OCI-LY7 (cell line): ENCODE data around the gene CELF4. TPM values are rescaled to one million over a fixed set of nuclear protein-coding genes. Genes with fewer than 3 reads are reported as not detected.

Experiments used
- BruUV-seq: library from RNA; stranded (reverse); fragments of 400-500 nt; replicated peaks from 2 replicates; lab custom pipeline; 2021; lab: Mats Ljungman, UMichigan
- CTCF ChIA-PET: fragments of 300-600 bp; sonication (Branson Sonifier 250); formaldehyde crosslinking; loops from one replicate; lab custom pipeline; 2022; ENCODE audit warnings: antibody characterized with exemption; ENCODE audit not compliant: unreplicated experiment; lab: Charles Lee
- POLR2A ChIA-PET: fragments of 300-600 bp; sonication (Branson Sonifier 250); formaldehyde crosslinking; loops from one replicate; lab custom pipeline; 2022; ENCODE audit warnings: antibody characterized with exemption; lab: Charles Lee
- DNase-seq: peaks from one replicate; pipeline ENCODE4 v3.0.0-alpha.2; 2015; ENCODE audit warnings: low spot score
- H2AFZ ChIP-seq: fragments of 200-600 bp; sonication (generic), shearing (Covaris generic); 2 replicates; pipeline ENCODE4 v1.6.1; 2014; ENCODE audit warnings: mild to moderate bottlenecking, antibody characterized with exemption, low read length, moderate library complexity
- H3K27ac ChIP-seq: fragments of 200-600 bp; sonication (generic); 2 replicates; pipeline ENCODE4 v1.5.1; 2014; ENCODE audit warnings: mixed run types, low read depth, mild to moderate bottlenecking, moderate library complexity, low read length, inconsistent platforms; ENCODE audit not compliant: poor library complexity, severe bottlenecking
- H3K36me3 ChIP-seq: fragments of 200-600 bp; sonication (generic); 2 replicates; pipeline ENCODE4 v1.6.1; 2014; ENCODE audit warnings: mild to moderate bottlenecking, antibody characterized with exemption, low read length, moderate library complexity, mixed read lengths; ENCODE audit not compliant: insufficient read depth
- H3K4me1 ChIP-seq: fragments of 200-600 bp; sonication (generic); 2 replicates; pipeline ENCODE4 v1.5.1; 2014; ENCODE audit warnings: mild to moderate bottlenecking, low read length; ENCODE audit not compliant: insufficient read depth, poor library complexity, severe bottlenecking
- H3K4me2 ChIP-seq: fragments of 200-600 bp; sonication (generic); 2 replicates; pipeline ENCODE4 v1.6.1; 2014; ENCODE audit warnings: mild to moderate bottlenecking, low read length
- H3K4me3 ChIP-seq: fragments of 200-600 bp; sonication (generic); 2 replicates; pipeline ENCODE4 v1.5.1; 2014; ENCODE audit warnings: mild to moderate bottlenecking, low read depth, low read length; ENCODE audit not compliant: poor library complexity, severe bottlenecking
- H3K79me2 ChIP-seq: fragments of 200-600 bp; sonication (generic); 2 replicates; pipeline ENCODE4 v1.6.1; 2016; ENCODE audit warnings: low read depth, mild to moderate bottlenecking, low read length, moderate library complexity, mixed read lengths; ENCODE audit not compliant: insufficient read depth
- H3K9me2 ChIP-seq: fragments of 200-600 bp; sonication (generic); 2 replicates; pipeline ENCODE4 v1.6.1; 2016; ENCODE audit warnings: mild to moderate bottlenecking, low read length, mixed read lengths; ENCODE audit not compliant: insufficient read depth
- H3K9me3 ChIP-seq: fragments of 200-600 bp; sonication (generic); 2 replicates; pipeline ENCODE4 v1.6.1; 2014; ENCODE audit warnings: mild to moderate bottlenecking, mixed run types, low read length, mixed read lengths
- H4K20me1 ChIP-seq: fragments of 200-600 bp; sonication (generic); 2 replicates; pipeline ENCODE4 v1.6.1; 2014; ENCODE audit warnings: mild to moderate bottlenecking, antibody characterized with exemption, low read length, moderate library complexity, mixed read lengths; ENCODE audit not compliant: insufficient read depth
- EZH2phosphoT487 ChIP-seq: fragments of 200-600 bp; sonication (generic); IDR thresholded peaks from 2 replicates; pipeline ENCODE4 v1.6.1; 2018; ENCODE audit warnings: low read depth, borderline replicate concordance, mild to moderate bottlenecking, mixed run types, antibody characterized with exemption, low read length, moderate library complexity, mixed read lengths
- intact Hi-C: fragments of 100-400 bp; cut with micrococcal nuclease; formaldehyde crosslinking; loops from one replicate; pipeline ENCODE4 v1.10.0; 2022; ENCODE audit not compliant: unreplicated experiment
- total RNA-seq, 2 experiments: library from RNA; depleted of rRNA in 1 of 2; stranded (reverse); fragments of >200 nt in 1 of 2; shearing (Covaris generic) in 1 of 2; gene quantifications; 2 replicates each; pipeline ENCODE4 v1.2.3, GENCODE V29; 2014 to 2022
- TF ChIP-seq, protein P1 (sequence below): fragments of 200-600 bp; sonication (generic); conservative IDR thresholded peaks from 2 replicates; pipeline ENCODE4 v1.5.1; 2014; ENCODE audit warnings: mild to moderate bottlenecking, antibody characterized with exemption, low read length, moderate library complexity, mixed read lengths

The CELF4 gene
- total RNA-seq, 2 experiments from 2014 or later, result not detected

DNA sequence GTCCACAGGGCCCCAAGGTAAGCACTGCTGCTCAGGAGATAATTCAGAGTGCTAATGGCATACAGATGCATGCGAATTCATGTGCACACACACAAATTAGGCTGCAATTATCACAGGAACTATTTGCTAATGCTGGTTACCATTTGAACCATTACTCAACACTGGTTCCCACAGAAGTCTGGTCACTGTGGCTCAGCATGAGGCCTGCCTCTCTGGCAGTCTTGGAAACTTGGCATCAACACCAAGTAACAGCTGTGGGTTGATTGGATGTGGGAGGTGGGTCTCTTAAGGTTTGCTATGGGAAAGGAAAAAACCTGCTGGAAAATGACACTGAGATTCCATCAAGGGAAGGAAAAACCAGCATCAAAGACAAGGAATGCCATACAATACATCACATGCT is 105.0 kb downstream of the CELF4 start:
- no peaks in the 10 kb centered on the region for H3K9me2 ChIP-seq
- no peak overlapping the region for H2AFZ ChIP-seq
- no peaks in the 10 kb centered on the region for H4K20me1 ChIP-seq
- POLR2A ChIA-PET, result no interaction called here
- TF ChIP-seq EZH2phosphoT487, result no peak
- TF ChIP-seq, protein P1, sequence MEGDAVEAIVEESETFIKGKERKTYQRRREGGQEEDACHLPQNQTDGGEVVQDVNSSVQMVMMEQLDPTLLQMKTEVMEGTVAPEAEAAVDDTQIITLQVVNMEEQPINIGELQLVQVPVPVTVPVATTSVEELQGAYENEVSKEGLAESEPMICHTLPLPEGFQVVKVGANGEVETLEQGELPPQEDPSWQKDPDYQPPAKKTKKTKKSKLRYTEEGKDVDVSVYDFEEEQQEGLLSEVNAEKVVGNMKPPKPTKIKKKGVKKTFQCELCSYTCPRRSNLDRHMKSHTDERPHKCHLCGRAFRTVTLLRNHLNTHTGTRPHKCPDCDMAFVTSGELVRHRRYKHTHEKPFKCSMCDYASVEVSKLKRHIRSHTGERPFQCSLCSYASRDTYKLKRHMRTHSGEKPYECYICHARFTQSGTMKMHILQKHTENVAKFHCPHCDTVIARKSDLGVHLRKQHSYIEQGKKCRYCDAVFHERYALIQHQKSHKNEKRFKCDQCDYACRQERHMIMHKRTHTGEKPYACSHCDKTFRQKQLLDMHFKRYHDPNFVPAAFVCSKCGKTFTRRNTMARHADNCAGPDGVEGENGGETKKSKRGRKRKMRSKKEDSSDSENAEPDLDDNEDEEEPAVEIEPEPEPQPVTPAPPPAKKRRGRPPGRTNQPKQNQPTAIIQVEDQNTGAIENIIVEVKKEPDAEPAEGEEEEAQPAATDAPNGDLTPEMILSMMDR, result no peak
- no peak overlapping the region for H3K4me2 ChIP-seq
- CTCF ChIA-PET, result no interaction called here
- no peak for DNase-seq
- H3K79me2 ChIP-seq, result no peaks in the 10 kb centered on the region
- H3K4me3 ChIP-seq, result no peak overlapping the region
- H3K9me3 ChIP-seq, result no peaks in the 10 kb centered on the region
- intact Hi-C loops, result no loop called here
- H3K36me3 ChIP-seq, result no peaks in the 10 kb centered on the region
- BruUV-seq, result no TSS peak
- no peaks in the 10 kb centered on the region for H3K4me1 ChIP-seq
- no peak overlapping the region for H3K27ac ChIP-seq

DNA sequence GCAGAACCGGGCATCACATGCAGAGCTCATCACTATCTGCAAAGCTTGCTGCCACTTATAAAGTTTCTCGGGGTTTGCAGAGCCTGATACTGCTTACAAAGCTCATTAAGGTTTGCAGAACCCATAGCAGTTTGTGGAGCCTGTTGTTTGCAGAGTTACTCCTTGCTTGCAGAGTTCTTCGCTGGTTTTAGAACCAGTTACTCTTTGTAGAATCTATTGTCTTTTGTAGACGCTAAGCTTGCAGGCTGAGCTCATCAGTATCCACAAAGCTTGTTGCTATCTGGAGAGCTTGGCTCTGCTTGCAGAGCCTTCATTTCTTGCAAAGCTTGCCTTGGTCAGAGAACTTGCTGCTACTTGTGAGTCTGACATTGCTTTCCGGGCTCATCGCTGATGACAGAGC is 106.9 kb downstream of the CELF4 start:
- Histone ChIP-seq H3K9me3 (no peaks in the 10 kb centered on the region), H2AFZ (no peak overlapping the region), H3K4me2 (no peak overlapping the region), H3K4me1 (no peaks in the 10 kb centered on the region), H4K20me1 (no peaks in the 10 kb centered on the region), H3K79me2 (no peaks in the 10 kb centered on the region), H3K36me3 (no peaks in the 10 kb centered on the region), H3K9me2 (no peaks in the 10 kb centered on the region), H3K4me3 (no peak overlapping the region), H3K27ac (no peak overlapping the region)
- DNase-seq, result no peak
- BruUV-seq, result no TSS peak
- TF ChIP-seq, protein P1, result no peak
- TF ChIP-seq EZH2phosphoT487, result no peak
- CTCF ChIA-PET, result no interaction called here
- intact Hi-C loops, result no loop called here
- POLR2A ChIA-PET, result no interaction called here

DNA sequence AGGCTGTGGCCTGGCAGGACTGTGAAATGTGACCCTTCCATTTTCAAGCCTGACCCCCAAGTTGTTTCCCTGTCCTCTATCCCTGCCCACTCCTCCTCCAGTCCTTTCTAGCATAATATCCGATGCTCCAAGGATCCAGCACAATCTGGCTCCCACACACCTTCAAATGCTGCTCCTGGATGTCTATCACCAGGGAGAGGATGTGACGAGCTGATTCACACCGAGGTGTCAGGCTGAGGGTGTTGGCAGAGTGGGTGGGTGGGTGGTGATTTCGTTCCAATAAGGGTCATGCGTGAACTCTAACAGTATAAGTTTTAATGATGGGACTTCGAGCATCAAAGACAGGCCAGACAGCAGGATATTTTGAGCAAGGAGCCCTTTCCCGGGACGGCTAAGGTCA is 107.8 kb downstream of the CELF4 start:
- Histone ChIP-seq H2AFZ (no peak overlapping the region), H3K36me3 (no peaks in the 10 kb centered on the region), H3K4me1 (no peaks in the 10 kb centered on the region), H3K9me2 (no peaks in the 10 kb centered on the region), H3K9me3 (no peaks in the 10 kb centered on the region), H3K79me2 (no peaks in the 10 kb centered on the region), H3K4me2 (no peak overlapping the region), H3K27ac (no peak overlapping the region), H3K4me3 (no peak overlapping the region), H4K20me1 (no peaks in the 10 kb centered on the region)
- intact Hi-C loops, result no loop called here
- no peak for DNase-seq
- no peak for TF ChIP-seq EZH2phosphoT487
- TF ChIP-seq, protein P1, result no peak
- POLR2A ChIA-PET, result no interaction called here
- no TSS peak for BruUV-seq
- CTCF ChIA-PET, result no interaction called here
